Measurements from ENCODE around the gene TGFBR2. TPM values are rescaled to one million over a fixed set of nuclear protein-coding genes. Genes with fewer than 3 reads are reported as not detected.

TGFBR2 gene
- total RNA-seq, 2 donors from 2014 or later, result 45.0 to 74.1 TPM

DNA sequence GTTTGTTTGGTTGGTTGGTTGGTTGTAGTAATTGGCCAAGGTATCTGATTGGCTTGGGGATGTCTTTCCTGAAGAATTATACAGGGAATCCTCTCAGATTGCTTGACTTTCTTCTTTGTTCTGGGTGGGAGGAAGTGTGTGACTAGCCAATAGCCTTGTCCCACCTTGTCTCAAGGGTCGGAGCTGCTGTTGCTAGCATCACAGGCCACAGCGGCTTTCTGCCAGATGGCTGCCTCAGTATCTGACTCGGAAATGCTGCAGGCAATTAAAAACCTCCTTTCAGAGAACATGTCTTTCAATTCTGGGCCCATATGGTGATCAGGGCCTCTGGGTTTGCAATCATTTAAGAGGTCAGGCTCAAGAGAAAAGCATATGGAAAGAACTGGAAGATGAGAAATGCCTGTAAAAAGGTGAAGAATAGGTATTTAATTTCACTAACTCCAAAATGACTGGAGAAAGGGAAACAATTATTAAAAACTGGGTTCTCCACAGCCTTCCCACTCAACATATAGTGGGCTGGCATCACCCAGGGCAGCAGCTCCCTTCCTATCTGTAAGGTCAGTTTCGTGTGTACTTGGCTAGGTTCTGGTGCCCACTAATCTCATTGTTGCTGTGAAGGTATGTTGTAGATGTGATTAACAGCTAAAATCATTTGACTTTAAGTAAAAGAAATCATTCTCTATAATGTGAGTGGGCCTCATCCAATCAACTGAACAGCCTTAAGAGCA is 32.4 kb downstream of the TGFBR2 start:
- peak overlapping the region; percentile 93 to 97 for H3K27ac Mint-ChIP-seq
- DNase-seq (ENCODE audit: low spot score in 2 of 2) (no peak), ATAC-seq (no peak)
- peaks cover 0 to 3% of the 10 kb centered on the region in 2 donors for H3K9me3 Mint-ChIP-seq
- peaks cover 29 to 34% of the 10 kb centered on the region in 2 donors for H3K36me3 Mint-ChIP-seq

DNA sequence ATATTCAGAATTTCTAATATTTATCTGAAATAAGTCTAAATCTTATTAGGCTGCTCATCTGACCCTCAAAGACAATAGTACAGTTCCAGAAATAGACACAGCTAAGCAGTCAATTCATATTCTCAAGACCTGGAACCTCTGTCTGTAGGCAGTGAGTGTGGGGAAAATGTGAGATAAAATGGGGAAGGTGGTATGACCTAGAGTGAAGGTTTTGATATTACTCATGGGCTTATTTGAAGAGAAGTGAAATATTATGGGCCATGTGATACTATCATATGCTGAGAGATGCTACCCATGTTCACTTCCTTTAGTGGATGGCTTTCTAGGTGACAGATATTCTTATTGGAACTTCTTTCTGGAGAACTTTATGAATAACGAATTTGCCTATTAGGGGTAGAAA is 33.5 kb downstream of the TGFBR2 start:
- peak overlapping the region; percentile 93 to 97 for H3K27ac Mint-ChIP-seq
- H3K36me3 Mint-ChIP-seq, result peaks cover 24 to 31% of the 10 kb centered on the region in 2 donors
- ATAC-seq (peak; percentile 70 to 75), DNase-seq (ENCODE audit: low spot score in 2 of 2) (no peak)
- H3K9me3 Mint-ChIP-seq, result peaks cover 0 to 3% of the 10 kb centered on the region in 2 donors

DNA sequence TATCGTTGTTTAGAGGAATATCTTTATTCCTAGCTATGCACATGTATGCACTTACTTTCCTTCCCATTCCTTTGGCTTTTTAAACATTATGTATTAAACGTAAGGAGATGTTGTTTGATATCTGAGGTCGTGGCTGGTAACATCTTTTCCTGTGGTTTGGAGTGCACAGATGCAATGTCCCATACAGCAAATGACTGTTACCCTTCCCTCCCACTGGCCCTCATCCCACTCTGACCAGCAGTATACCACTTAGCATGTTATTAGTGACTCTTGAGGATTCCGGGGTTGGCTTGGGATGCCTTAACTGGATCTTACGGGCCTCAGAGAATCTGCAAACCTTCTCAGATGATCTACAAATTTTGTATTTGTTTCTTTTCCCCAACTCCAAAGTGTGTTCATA is 34.5 kb downstream of the TGFBR2 start:
- peaks cover 0 to 3% of the 10 kb centered on the region in 2 donors for H3K9me3 Mint-ChIP-seq
- H3K36me3 Mint-ChIP-seq, result peaks cover 22 to 30% of the 10 kb centered on the region in 2 donors
- DNase-seq (ENCODE audit: low spot score in 2 of 2) (no peak), ATAC-seq (no peak)
- peak overlapping the region; percentile 93 to 97 for H3K27ac Mint-ChIP-seq

- no peak for ATAC-seq
- peaks cover 0 to 3% of the 10 kb centered on the region in 2 donors for H3K9me3 Mint-ChIP-seq
- no peak for DNase-seq (ENCODE audit: low spot score in 2 of 2)
- peak overlapping the region; percentile 93 to 97 for H3K27ac Mint-ChIP-seq
- peaks cover 22 to 34% of the 10 kb centered on the region in 2 donors for H3K36me3 Mint-ChIP-seq
These were observed 35.2 kb downstream of the TGFBR2 start for GRCh38 chr3:30641416-30642251.

- Mint-ChIP-seq H3K27ac (peak overlapping the region; percentile 97 to 100), H3K36me3 (peaks cover 21 to 27% of the 10 kb centered on the region in 2 donors), H3K9me3 (peaks cover 0 to 3% of the 10 kb centered on the region in 2 donors)
- ATAC-seq (no peak), DNase-seq (ENCODE audit: low spot score in 2 of 2) (no peak)
These were observed 36.5 kb downstream of the TGFBR2 start for GRCh38 chr3:30642849-30643361.

DNA sequence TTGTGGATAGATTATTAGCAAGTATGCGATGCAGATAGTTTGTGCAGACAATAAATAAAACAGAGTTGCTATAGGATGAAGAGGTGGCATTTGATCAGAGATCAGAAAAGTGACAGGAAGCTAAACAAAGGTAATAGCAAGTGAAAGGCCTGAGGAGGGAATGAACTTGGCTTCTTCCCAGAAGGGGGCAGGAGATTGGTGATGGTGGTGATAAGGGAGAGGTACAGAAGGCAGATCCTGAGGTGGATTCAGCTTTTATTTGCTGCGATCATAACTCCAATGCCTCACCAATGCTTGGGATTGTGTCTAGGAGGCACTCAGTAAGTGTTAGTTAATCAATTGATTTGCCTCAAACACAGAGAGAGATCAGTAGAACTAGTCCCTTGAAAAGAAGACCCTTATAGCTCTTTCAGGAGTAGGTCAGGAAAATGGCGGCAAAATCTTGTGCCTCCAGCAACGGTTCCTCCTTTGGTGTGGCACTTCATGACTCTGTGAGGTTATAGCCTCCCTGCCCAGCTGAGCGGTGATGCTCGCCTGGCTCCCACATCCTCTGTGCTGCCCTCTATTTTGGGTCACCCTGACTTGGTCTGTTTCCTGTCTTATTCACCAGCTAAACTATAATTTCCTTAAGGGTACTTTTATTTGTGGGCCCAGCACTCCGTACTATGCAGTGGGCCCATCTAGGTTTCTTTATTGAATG is 37.5 kb downstream of the TGFBR2 start:
- Mint-ChIP-seq H3K27ac (peak overlapping the region; percentile 97 to 100), H3K36me3 (peaks cover 30 to 31% of the 10 kb centered on the region in 2 donors), H3K9me3 (peaks cover 0 to 3% of the 10 kb centered on the region in 2 donors)
- ATAC-seq (peak; percentile 50 to 70), DNase-seq (ENCODE audit: low spot score in 2 of 2) (peak; percentile 54 to 76)

DNA sequence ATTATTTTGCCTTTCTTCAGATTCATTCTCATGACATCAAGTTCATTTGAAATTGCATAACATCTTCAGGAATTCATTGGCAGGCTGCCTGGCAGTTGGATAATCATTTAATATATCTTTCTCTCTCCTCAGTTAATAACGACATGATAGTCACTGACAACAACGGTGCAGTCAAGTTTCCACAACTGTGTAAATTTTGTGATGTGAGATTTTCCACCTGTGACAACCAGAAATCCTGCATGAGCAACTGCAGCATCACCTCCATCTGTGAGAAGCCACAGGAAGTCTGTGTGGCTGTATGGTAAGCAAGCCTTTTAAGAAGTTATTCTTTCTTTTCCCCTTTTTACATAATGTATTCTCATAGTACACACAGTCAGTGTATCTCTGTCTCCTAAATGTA is 38.2 kb downstream of the TGFBR2 start:
- DNase-seq (ENCODE audit: low spot score in 2 of 2) (no peak), ATAC-seq (peak; percentile 61 to 73)
- peaks cover 36 to 38% of the 10 kb centered on the region in 2 donors for H3K36me3 Mint-ChIP-seq
- H3K9me3 Mint-ChIP-seq, result peaks cover 0 to 3% of the 10 kb centered on the region in 2 donors
- peak overlapping the region; percentile 97 to 100 for H3K27ac Mint-ChIP-seq

GRCh38 chr3:30645077-30645476 is 38.7 kb downstream of the TGFBR2 start:
- ATAC-seq (peak; percentile 29 to 38), DNase-seq (ENCODE audit: low spot score in 2 of 2) (no peak)
- Mint-ChIP-seq H3K9me3 (peaks cover 0 to 3% of the 10 kb centered on the region in 2 donors), H3K36me3 (peaks cover 41 to 43% of the 10 kb centered on the region in 2 donors), H3K27ac (peak overlapping the region; percentile 97 to 100)

DNA sequence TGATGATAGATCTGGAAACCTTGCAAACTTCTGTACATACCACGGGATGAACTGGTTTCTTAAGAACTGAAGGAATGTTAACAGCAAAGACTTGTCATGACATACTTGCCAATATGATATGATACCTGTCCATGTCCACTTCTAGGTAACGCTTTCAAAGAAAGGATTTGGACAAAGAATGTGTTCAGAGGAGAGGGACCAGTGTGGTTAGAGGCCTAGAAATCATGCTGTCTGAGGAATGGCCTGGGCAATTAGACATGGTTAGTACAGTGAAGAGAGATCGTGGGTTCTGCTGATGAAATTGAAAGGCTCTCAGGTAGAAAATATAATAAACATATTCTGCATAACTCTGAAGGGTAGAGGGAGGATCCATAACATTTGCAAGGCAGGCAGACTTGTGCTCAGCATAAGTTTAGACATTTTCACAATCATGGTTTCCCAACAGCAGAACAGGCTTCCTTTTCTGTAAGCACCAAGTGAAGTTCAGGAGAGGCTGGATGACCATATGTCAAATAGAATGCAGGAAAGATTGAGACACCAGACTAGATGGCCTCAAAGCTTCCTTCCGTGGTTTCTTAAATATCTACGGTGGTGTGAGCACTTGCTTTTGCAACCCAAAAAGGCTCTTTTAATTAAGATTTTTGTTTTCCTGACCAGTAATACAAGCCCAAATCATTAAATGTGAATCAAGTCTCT is 39.9 kb downstream of the TGFBR2 start:
- ATAC-seq, result no peak
- peak overlapping the region; percentile 97 to 100 for H3K27ac Mint-ChIP-seq
- H3K9me3 Mint-ChIP-seq, result peaks cover 0 to 6% of the 10 kb centered on the region in 2 donors
- peaks cover 53 to 56% of the 10 kb centered on the region in 2 donors for H3K36me3 Mint-ChIP-seq
- no peak for DNase-seq (ENCODE audit: low spot score in 2 of 2)

- DNase-seq (ENCODE audit: low spot score in 2 of 2) (no peak), ATAC-seq (no peak)
- Mint-ChIP-seq H3K27ac (peak overlapping the region; percentile 97 to 100), H3K9me3 (peaks cover 0 to 4% of the 10 kb centered on the region in 2 donors), H3K36me3 (peaks cover 56 to 64% of the 10 kb centered on the region in 2 donors)
These were observed 40.8 kb downstream of the TGFBR2 start for GRCh38 chr3:30646961-30647752.

DNA sequence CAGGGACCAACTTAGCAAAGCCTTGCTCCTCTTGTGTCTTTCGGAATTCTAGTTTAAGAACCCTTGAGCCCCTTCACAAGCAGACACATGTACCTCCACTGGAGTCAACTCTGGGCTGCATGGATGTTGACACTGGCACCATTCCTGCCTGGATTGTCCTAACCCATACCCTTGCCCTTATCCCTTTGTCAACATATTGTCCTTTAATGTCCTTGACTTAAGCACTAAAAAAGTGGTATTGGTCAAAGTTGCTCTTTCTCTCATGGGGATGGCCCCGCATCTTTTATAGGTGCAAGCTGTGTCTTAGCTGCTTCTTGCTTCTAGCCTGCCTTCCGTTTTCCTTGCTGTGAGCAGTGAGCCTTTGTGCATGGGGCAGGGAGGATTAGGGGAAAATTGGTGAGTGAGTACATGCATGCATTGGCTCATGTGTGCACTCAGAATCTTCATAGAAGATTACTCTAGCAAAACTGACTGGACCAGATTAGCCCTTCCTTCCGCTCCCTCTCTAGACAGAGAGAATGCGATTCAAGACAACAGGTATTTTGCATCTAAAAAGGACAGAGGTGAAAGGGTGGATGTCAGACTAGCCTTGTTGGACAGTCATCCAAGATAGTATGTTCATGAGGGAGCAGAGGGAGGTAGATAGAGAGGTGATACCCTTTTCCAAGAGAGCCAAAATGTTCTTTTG is 42.4 kb downstream of the TGFBR2 start:
- Mint-ChIP-seq H3K36me3 (peaks cover 58 to 68% of the 10 kb centered on the region in 2 donors), H3K27ac (peak overlapping the region; percentile 64 to 100), H3K9me3 (peaks cover 0 to 4% of the 10 kb centered on the region in 2 donors)
- ATAC-seq (no peak), DNase-seq (ENCODE audit: low spot score in 2 of 2) (no peak)

GRCh38 chr3:30649572-30650318 is 43.3 kb downstream of the TGFBR2 start:
- Mint-ChIP-seq H3K9me3 (peaks cover 0 to 4% of the 10 kb centered on the region in 2 donors), H3K36me3 (peaks cover 63 to 77% of the 10 kb centered on the region in 2 donors), H3K27ac (peak overlapping the region; percentile 64 to 94)
- DNase-seq (ENCODE audit: low spot score in 2 of 2) (no peak), ATAC-seq (no peak)

DNA sequence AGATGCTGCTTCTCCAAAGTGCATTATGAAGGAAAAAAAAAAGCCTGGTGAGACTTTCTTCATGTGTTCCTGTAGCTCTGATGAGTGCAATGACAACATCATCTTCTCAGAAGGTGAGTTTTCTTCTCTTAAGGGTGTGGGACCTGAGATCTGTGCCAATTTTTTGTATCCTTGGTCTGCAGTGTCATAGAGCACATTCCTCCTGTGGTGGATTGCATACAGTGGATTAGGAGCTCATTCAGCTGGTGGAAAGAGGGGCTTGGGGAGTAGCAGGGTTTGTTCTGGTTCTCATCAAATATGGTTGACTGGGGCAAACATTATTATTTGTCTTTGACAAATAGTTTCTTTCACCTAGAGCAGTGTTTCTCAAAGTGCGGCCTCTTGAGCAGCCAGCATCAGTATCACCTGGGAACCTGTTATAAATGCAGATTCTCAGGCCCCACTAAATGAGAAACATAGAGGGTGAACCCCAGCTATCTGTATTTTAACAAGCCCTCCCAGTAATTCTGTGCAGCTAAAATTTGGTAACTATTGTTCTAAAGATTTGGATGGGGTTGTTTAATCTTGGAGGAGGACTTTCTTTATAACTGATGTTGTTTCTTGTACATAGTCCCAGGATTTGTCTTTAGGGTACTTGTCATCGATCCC is 44.1 kb downstream of the TGFBR2 start:
- ATAC-seq, result no peak
- Mint-ChIP-seq H3K36me3 (peaks cover 67 to 79% of the 10 kb centered on the region in 2 donors), H3K27ac (peak overlapping the region; percentile 64 to 94), H3K9me3 (peaks cover 0 to 4% of the 10 kb centered on the region in 2 donors)
- DNase-seq (ENCODE audit: low spot score in 2 of 2), result no peak

- H3K9me3 Mint-ChIP-seq, result peaks cover 0 to 7% of the 10 kb centered on the region in 2 donors
- ATAC-seq, result no peak
- peak overlapping the region; percentile 89 to 97 for H3K27ac Mint-ChIP-seq
- peaks cover 64 to 76% of the 10 kb centered on the region in 2 donors for H3K36me3 Mint-ChIP-seq
- DNase-seq (ENCODE audit: low spot score in 2 of 2), result no peak
These were observed 47.9 kb downstream of the TGFBR2 start for GRCh38 chr3:30654269-30654668.
